ENCODE results near the gene IFRD2. TPM values are rescaled to one million over a fixed set of nuclear protein-coding genes. Genes with fewer than 3 reads are reported as not detected.
A peak's percentile ranks its signal among the peaks of the same experiment; 100 is the strongest.

The IFRD2 gene
- total and polyA plus RNA-seq, 9 of the 15 experiments (the other 6 are each of a cell fraction or from before 2014, with no cell fraction given), result 30.5 to 115 (median 52.8) TPM

- H3K27ac ChIP-seq (ENCODE audit: extremely low read depth, low read depth, low read length), result peak overlapping the region; percentile 85
- CTCF ChIA-PET (ENCODE audit: low intra/inter-chr PET ratio), result interaction anchor here (0.7 to 2.7 kb wide), 5 partner anchors 19 to 54 kb away, joined by 3 to 26 read pairs (median 3); no protein-coding TSS in a partner anchor
- peaks cover 29% of the 10 kb centered on the region for H3K79me2 ChIP-seq (ENCODE audit: control insufficient read depth, insufficient read depth, low read length)
- no peaks in the 10 kb centered on the region for H3K27me3 ChIP-seq (ENCODE audit: control insufficient read depth in 2 of 2, insufficient read depth in 2 of 2, low read length in 2 of 2)
- H3K9me1 ChIP-seq (ENCODE audit: control insufficient read depth, insufficient read depth, low read length), result no peaks in the 10 kb centered on the region
- H3K36me3 ChIP-seq (ENCODE audit: control insufficient read depth, insufficient read depth, low read length), result peaks cover 5% of the 10 kb centered on the region; the same call in 1 of the 3 replicates
- H3K4me3 ChIP-seq, result peak overlapping the region; percentile 32
- in situ Hi-C loops (cut with MboI) (no loop called here), intact Hi-C loops (cut with micrococcal nuclease) (loop anchor here (1.0 kb wide), 1 partner anchor 19 kb away; no protein-coding TSS in a partner anchor)
- POLR2A ChIA-PET, result interaction anchor here (0.6 to 2.1 kb wide), 7 partner anchors 10 to 321 kb away, joined by 3 to 8 read pairs (median 4); partner anchors contain the start of gene GNAI2
- FAIRE-seq (peak; percentile 56), DNase-seq (ENCODE audit: extremely low read depth in 1 of 4, low spot score in 3 of 4) (peak; percentile 73 to 89 (median 80)), ATAC-seq (peak; percentile 96)
- peak overlapping the region; percentile 89 for H2AFZ ChIP-seq (ENCODE audit: low read depth, low read length)
- peak overlapping the region; percentile 69 to 95 for H3K9ac ChIP-seq (ENCODE audit: insufficient read depth in 1 of 2, low read depth in 2 of 2, low read length in 2 of 2)
- peak overlapping the region; percentile 78 for H3K4me2 ChIP-seq (ENCODE audit: insufficient read depth, low read length)
- peaks cover 42 to 51% of the 10 kb centered on the region in 2 experiments for H3K4me1 ChIP-seq (replicated peaks in 1 of 2; ENCODE audit: control insufficient read depth in 2 of 2, insufficient read depth in 2 of 2, low read length in 2 of 2)
- WGBS (ENCODE audit: insufficient coverage, low coverage, missing lambda C conversion rate), result 0% methylated on average over 2 of the region's 25 CpGs
- H4K20me1 ChIP-seq (replicated peaks; ENCODE audit: control insufficient read depth, insufficient read depth, low read length), result no peaks in the 10 kb centered on the region
- no TSS peak for BruUV-seq (replicated peaks)
- H3K9me3 ChIP-seq (replicated peaks; ENCODE audit: control insufficient read depth, insufficient read depth, low read depth, low read length), result no peaks in the 10 kb centered on the region
- peak; percentile 72 for TF ChIP-seq RBFOX2 (IDR thresholded peaks at IDR 0.05; ENCODE audit: low read depth, low read length)
- TF ChIP-seq ZNF740 (CRISPR knock-in tag; IDR thresholded peaks at IDR 0.05), result peak; percentile 99
- peak in 1 of 2 experiments; percentile 87; a peak in 2 of 4 replicates for TF ChIP-seq ZNF740 (tag; IDR thresholded peaks at IDR 0.05)
- peak; percentile 69 for TF ChIP-seq CC2D1A (IDR thresholded peaks at IDR 0.05)
- TF ChIP-seq VEZF1 (CRISPR knock-in tag; IDR thresholded peaks at IDR 0.05), result peak; percentile 87
- TF ChIP-seq TBP (optimal IDR thresholded peaks at IDR 0.05; ENCODE audit: low read depth, low read length), result no peak
- peak in 1 of 3 experiments; percentile 74; a peak in 2 of 6 replicates for TF ChIP-seq ZBTB11 (CRISPR knock-in tag; IDR thresholded peaks at IDR 0.05)
- peak; percentile 85 for TF ChIP-seq BHLHE40 (IDR thresholded peaks at IDR 0.05; ENCODE audit: low read length)
- TF ChIP-seq PRDM10 (IDR thresholded peaks at IDR 0.05; ENCODE audit: partially characterized antibody), result peak; percentile 82
- TF ChIP-seq ELF2 (CRISPR knock-in tag; IDR thresholded peaks at IDR 0.05), result 0 out of 2 replicates have a peak, but pooled peaks have one; percentile 20
These were observed 46.3 kb downstream of the IFRD2 start for GRCh38 chr3:50245831-50246516.
